ENCODE data around the gene KRTAP10-7.
"Not testable (repeated sequence)": the region's sequence is repeated elsewhere in the genome, so short reads cannot be mapped to it uniquely, and the experiment has no call there.

The KRTAP10-7 gene

GRCh38 chr21:44556879-44557278, 43.5 kb upstream of the KRTAP10-7 start:
- H3K36me3 ChIP-seq (ENCODE audit: low read length) = no peaks in the 10 kb centered on the region
- H3K27ac ChIP-seq (ENCODE audit: low read depth, low read length) = no peak overlapping the region
- no peaks in the 10 kb centered on the region for H4K20me1 ChIP-seq (ENCODE audit: low read depth, low read length)
- no peaks in the 10 kb centered on the region for H3F3A ChIP-seq (ENCODE audit: insufficient read depth)
- H2AFZ ChIP-seq (ENCODE audit: low read depth, low read length, severe bottlenecking) = no peak overlapping the region
- H3K9me2 ChIP-seq (replicated peaks; ENCODE audit: insufficient read depth, low read length) = no peaks in the 10 kb centered on the region
- H3K27me3 ChIP-seq (ENCODE audit: low read length) = no peaks in the 10 kb centered on the region
- no peak overlapping the region for H3K4me3 ChIP-seq (ENCODE audit: insufficient read depth, low read length, poor library complexity, severe bottlenecking)
- H3K9ac ChIP-seq (ENCODE audit: low read length) = no peak overlapping the region
- H3K9me3 ChIP-seq (ENCODE audit: insufficient read depth, low read length) = no peaks in the 10 kb centered on the region
- no peak overlapping the region for H3K4me2 ChIP-seq (ENCODE audit: low read depth, low read length, poor library complexity, severe bottlenecking)
- TF ChIP-seq CTCF (IDR thresholded peaks at IDR 0.05; ENCODE audit: insufficient read depth, low read length, poor library complexity, severe bottlenecking) (no peak), EZH2phosphoT487 (conservative IDR thresholded peaks at IDR 0.05; ENCODE audit: low read length) (no peak)
- H3K79me2 ChIP-seq (ENCODE audit: insufficient read depth, low read length) = no peaks in the 10 kb centered on the region

GRCh38 chr21:44557491-44558328, 42.7 kb upstream of the KRTAP10-7 start:
- Histone ChIP-seq H3K27ac (ENCODE audit: low read depth, low read length) (no peak overlapping the region), H3K79me2 (ENCODE audit: insufficient read depth, low read length) (no peaks in the 10 kb centered on the region), H3K4me3 (ENCODE audit: insufficient read depth, low read length, poor library complexity, severe bottlenecking) (no peak overlapping the region), H3K4me2 (ENCODE audit: low read depth, low read length, poor library complexity, severe bottlenecking) (no peak overlapping the region), H3K9me3 (ENCODE audit: insufficient read depth, low read length) (no peaks in the 10 kb centered on the region), H3K9me2 (replicated peaks; ENCODE audit: insufficient read depth, low read length) (no peaks in the 10 kb centered on the region), H3K9ac (ENCODE audit: low read length) (no peak overlapping the region), H3K36me3 (ENCODE audit: low read length) (no peaks in the 10 kb centered on the region), H2AFZ (ENCODE audit: low read depth, low read length, severe bottlenecking) (no peak overlapping the region), H3F3A (ENCODE audit: insufficient read depth) (no peaks in the 10 kb centered on the region), H4K20me1 (ENCODE audit: low read depth, low read length) (no peaks in the 10 kb centered on the region), H3K27me3 (ENCODE audit: low read length) (no peaks in the 10 kb centered on the region)
- TF ChIP-seq EZH2phosphoT487 (conservative IDR thresholded peaks at IDR 0.05; ENCODE audit: low read length) (no peak), CTCF (IDR thresholded peaks at IDR 0.05; ENCODE audit: insufficient read depth, low read length, poor library complexity, severe bottlenecking) (no peak)

- H3K27ac ChIP-seq (ENCODE audit: low read depth, low read length); H3K9me3 ChIP-seq (ENCODE audit: insufficient read depth, low read length); H3K9ac ChIP-seq (ENCODE audit: low read length); H3K36me3 ChIP-seq (ENCODE audit: low read length); H3F3A ChIP-seq (ENCODE audit: insufficient read depth); H4K20me1 ChIP-seq (ENCODE audit: low read depth, low read length); H3K27me3 ChIP-seq (ENCODE audit: low read length); H3K79me2 ChIP-seq (ENCODE audit: insufficient read depth, low read length); H2AFZ ChIP-seq (ENCODE audit: low read depth, low read length, severe bottlenecking); H3K9me2 ChIP-seq (replicated peaks; ENCODE audit: insufficient read depth, low read length); H3K4me3 ChIP-seq (ENCODE audit: insufficient read depth, low read length, poor library complexity, severe bottlenecking); H3K4me2 ChIP-seq (ENCODE audit: low read depth, low read length, poor library complexity, severe bottlenecking): not testable (repeated sequence)
Measured at GRCh38 chr21:44558329-44558675, 42.1 kb upstream of the KRTAP10-7 start.

- H2AFZ ChIP-seq (ENCODE audit: low read depth, low read length, severe bottlenecking) = no peak within 1 kb of the TSS
- no peaks in the 10 kb centered on the region for H3K79me2 ChIP-seq (ENCODE audit: insufficient read depth, low read length)
- H3K4me2 ChIP-seq (ENCODE audit: low read depth, low read length, poor library complexity, severe bottlenecking) = no peak within 1 kb of the TSS
- H4K20me1 ChIP-seq (ENCODE audit: low read depth, low read length) = no peaks in the 10 kb centered on the region
- no peaks in the 10 kb centered on the region for H3F3A ChIP-seq (ENCODE audit: insufficient read depth)
- H3K9me2 ChIP-seq (replicated peaks; ENCODE audit: insufficient read depth, low read length) = no peaks in the 10 kb centered on the region
- no peak within 1 kb of the TSS for H3K4me3 ChIP-seq (ENCODE audit: insufficient read depth, low read length, poor library complexity, severe bottlenecking)
- H3K9me3 ChIP-seq (ENCODE audit: insufficient read depth, low read length) = no peaks in the 10 kb centered on the region
- no peak for TF ChIP-seq CTCF (IDR thresholded peaks at IDR 0.05; ENCODE audit: insufficient read depth, low read length, poor library complexity, severe bottlenecking)
- H3K36me3 ChIP-seq (ENCODE audit: low read length) = no peaks in the 10 kb centered on the region
- H3K27me3 ChIP-seq (ENCODE audit: low read length) = no peaks in the 10 kb centered on the region
- H3K9ac ChIP-seq (ENCODE audit: low read length) = no peak within 1 kb of the TSS
- H3K27ac ChIP-seq (ENCODE audit: low read depth, low read length) = no peak within 1 kb of the TSS
Measured at GRCh38 chr21:44558695-44559094, 41.7 kb upstream of the KRTAP10-7 start, which contains the start of gene KRTAP10-3. KRTAP10-3 (minus strand) TSS chr21:44558795; CDS start chr21:44558715, 80 bp downstream.
